ENCODE measurements around the gene TYRP1. TPM values are rescaled to one million over a fixed set of nuclear protein-coding genes. Genes with fewer than 3 reads are reported as not detected.

TYRP1 gene
- total RNA-seq, 4 donors from 2014 or later = 1.7 TPM; not detected in 3

GRCh38 chr9:12748016-12748415 lies 54.8 kb downstream of the TYRP1 start:
- ATAC-seq (ENCODE audit: low FRiP score) (no peak), DNase-seq (ENCODE audit: low spot score) (no peak)
- no peak for TF ChIP-seq CTCF (IDR thresholded peaks at IDR 0.05)

GRCh38 chr9:12748954-12749353 lies 55.8 kb downstream of the TYRP1 start:
- DNase-seq (ENCODE audit: low spot score) (no peak), ATAC-seq (ENCODE audit: low FRiP score) (no peak)
- no peak for TF ChIP-seq CTCF (IDR thresholded peaks at IDR 0.05)

- no peak for TF ChIP-seq CTCF (IDR thresholded peaks at IDR 0.05)
- no peak for ATAC-seq (ENCODE audit: low FRiP score)
- DNase-seq (ENCODE audit: low spot score) = no peak
Observed at GRCh38 chr9:12753931-12754330, 60.7 kb downstream of the TYRP1 start.

- no peak for TF ChIP-seq CTCF (IDR thresholded peaks at IDR 0.05)
- ATAC-seq (ENCODE audit: low FRiP score) (no peak), DNase-seq (ENCODE audit: low spot score) (no peak)
Observed at GRCh38 chr9:12759761-12760160, 66.6 kb downstream of the TYRP1 start.

Other genes starting within 250 kb of the TYRP1 start
- 10 to 100 TPM in 2 of 4 donors, 1 to 10 TPM in 2; 7.6 to 23.3 (median 12.5) TPM for gene LURAP1L, start 81.6 kb downstream of the TYRP1 start, total RNA-seq